Keratinocyte (primary cell): Measurements from ENCODE around the gene IQSEC3.

ENCODE experiments used
- EZH2 ChIP-seq: IDR thresholded peaks from one replicate; pipeline ENCODE4 v1.6.1; 2012; ENCODE audit warnings: inconsistent platforms, mild to moderate bottlenecking, low read length, moderate library complexity
- TF ChIP-seq, protein P1 (sequence below), 3 experiments: IDR thresholded peaks in 1 of 3; conservative IDR thresholded peaks in 1 of 3; optimal IDR thresholded peaks in 1 of 3; 2 replicates in 2 of 3; 3 replicates in 1 of 3; pipeline versions ENCODE3 to v1.5.1; 2011; ENCODE audit warnings: low read length in 3 of 3, mild to moderate bottlenecking in 3 of 3, moderate library complexity in 2 of 3, control low read depth in 1 of 3, inconsistent platforms in 1 of 3; ENCODE audit not compliant: insufficient read depth in 2 of 3; ENCODE audit errors: extremely low read depth in 1 of 3

DNA sequence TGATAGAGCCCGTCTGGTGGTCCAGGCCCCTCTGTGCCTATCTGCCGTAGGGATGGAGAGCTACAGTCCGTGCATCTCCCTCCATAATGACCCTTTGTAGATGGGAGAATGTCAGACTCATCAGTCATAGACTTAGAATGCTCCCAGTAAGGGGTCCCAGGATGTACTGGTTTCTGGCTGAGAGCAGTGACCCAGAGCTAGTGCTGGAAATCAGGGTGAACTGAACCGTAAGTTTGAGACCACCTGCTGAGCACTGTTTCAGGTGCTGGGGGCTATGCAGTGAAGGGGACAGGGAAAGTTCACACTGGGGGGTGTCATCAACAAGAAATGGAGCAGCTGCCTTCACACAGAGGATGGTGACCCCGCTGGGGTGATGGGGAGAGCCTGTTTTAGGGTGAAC, 113.3 kb downstream of the IQSEC3 start:
- TF ChIP-seq, protein P1, sequence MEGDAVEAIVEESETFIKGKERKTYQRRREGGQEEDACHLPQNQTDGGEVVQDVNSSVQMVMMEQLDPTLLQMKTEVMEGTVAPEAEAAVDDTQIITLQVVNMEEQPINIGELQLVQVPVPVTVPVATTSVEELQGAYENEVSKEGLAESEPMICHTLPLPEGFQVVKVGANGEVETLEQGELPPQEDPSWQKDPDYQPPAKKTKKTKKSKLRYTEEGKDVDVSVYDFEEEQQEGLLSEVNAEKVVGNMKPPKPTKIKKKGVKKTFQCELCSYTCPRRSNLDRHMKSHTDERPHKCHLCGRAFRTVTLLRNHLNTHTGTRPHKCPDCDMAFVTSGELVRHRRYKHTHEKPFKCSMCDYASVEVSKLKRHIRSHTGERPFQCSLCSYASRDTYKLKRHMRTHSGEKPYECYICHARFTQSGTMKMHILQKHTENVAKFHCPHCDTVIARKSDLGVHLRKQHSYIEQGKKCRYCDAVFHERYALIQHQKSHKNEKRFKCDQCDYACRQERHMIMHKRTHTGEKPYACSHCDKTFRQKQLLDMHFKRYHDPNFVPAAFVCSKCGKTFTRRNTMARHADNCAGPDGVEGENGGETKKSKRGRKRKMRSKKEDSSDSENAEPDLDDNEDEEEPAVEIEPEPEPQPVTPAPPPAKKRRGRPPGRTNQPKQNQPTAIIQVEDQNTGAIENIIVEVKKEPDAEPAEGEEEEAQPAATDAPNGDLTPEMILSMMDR (optimal IDR thresholded peaks at IDR 0.05 in 1 of 3, IDR thresholded peaks at IDR 0.05 in 1 of 3, conservative IDR thresholded peaks at IDR 0.05 in 1 of 3; ENCODE audit: extremely low read depth in 1 of 3, insufficient read depth in 2 of 3, low read length in 3 of 3), result no peak
- TF ChIP-seq EZH2, result no peak
